K562 (cell line): ENCODE results near the gene RAB26. TPM values are rescaled to one million over a fixed set of nuclear protein-coding genes. Genes with fewer than 3 reads are reported as not detected.

Experiments
- ATF7 ChIP-seq: fragments of 450-650 bp; IDR thresholded peaks from 2 replicates; pipeline ENCODE4 v1.7.1; 2014; ENCODE audit warnings: mild to moderate bottlenecking, moderate library complexity
- CBFA2T3 ChIP-seq: fragments of 450-650 bp; IDR thresholded peaks from 2 replicates; pipeline ENCODE4 v1.6.1; 2017
- CBX5 ChIP-seq: IDR thresholded peaks from 2 replicates; pipeline ENCODE4 v1.6.1; 2014; ENCODE audit warnings: low read depth, borderline replicate concordance
- GATA2 ChIP-seq: sonication (generic); formaldehyde crosslinking; IDR thresholded peaks from 2 replicates; pipeline ENCODE4 v1.4.0; 2020; ENCODE audit warnings: mild to moderate bottlenecking, missing genetic modification reagents
- GATAD2A ChIP-seq: fragments of 450-650 bp; IDR thresholded peaks from 2 replicates; pipeline ENCODE4 v1.6.1; 2017
- KHSRP ChIP-seq: fragments of 450-650 bp; IDR thresholded peaks from 2 replicates; pipeline ENCODE4 v1.6.1; 2017
- MYNN ChIP-seq, 2 experiments: sonication (generic); formaldehyde crosslinking in 1 of 2; IDR thresholded peaks; 2 replicates each; pipeline versions ENCODE4 v1.5.0 to v1.6.1; 2016 to 2020; ENCODE audit warnings: antibody characterized with exemption in 1 of 2, missing genetic modification reagents in 1 of 2
- NR1H2 ChIP-seq: sonication (generic); formaldehyde crosslinking; IDR thresholded peaks from 2 replicates; pipeline ENCODE4 v1.4.0; 2020; ENCODE audit warnings: mild to moderate bottlenecking, missing genetic modification reagents
- PHTF2 ChIP-seq: fragments of 250-450 bp; sonication (Bioruptor Pico); IDR thresholded peaks from 2 replicates; pipeline ENCODE4 v1.5.0; 2021; ENCODE audit warnings: mild to moderate bottlenecking
- POLR2G ChIP-seq: fragments of 200-400 bp; formaldehyde crosslinking; IDR thresholded peaks from 2 replicates; pipeline ENCODE4 v1.6.1; 2017; ENCODE audit warnings: low read depth, mild to moderate bottlenecking, antibody characterized with exemption, low read length, moderate library complexity
- ZBTB11 ChIP-seq, 3 experiments: fragments of 200-800 bp in 1 of 3; fragments of 250-450 bp in 1 of 3; fragments of 450-650 bp in 1 of 3; sonication (Bioruptor Pico) in 1 of 3; sonication (Bioruptor generic) in 1 of 3; formaldehyde crosslinking in 1 of 3; IDR thresholded peaks; 2 replicates each; pipeline versions ENCODE4 v1.6.1 to v1.8.0; 2016 to 2022; ENCODE audit warnings: mild to moderate bottlenecking in 2 of 3, missing genetic modification characterization in 2 of 3, missing compliant biosample characterization in 1 of 3, moderate library complexity in 1 of 3
- ZNF511 ChIP-seq: sonication (generic); formaldehyde crosslinking; IDR thresholded peaks from 2 replicates; pipeline ENCODE4 v1.8.0; 2022; ENCODE audit warnings: mild to moderate bottlenecking, missing genetic modification reagents
- polyA plus RNA-seq, 8 experiments: library from polyadenylated mRNA; depleted of rRNA in 4 of 8; stranded (reverse) in 5 of 8; unstranded in 3 of 8; fragments of >200 nt; fragmentation: Nextera tagmentation in 2 of 8; fragmentation: Illumina TruSeq in 1 of 8; extraction: Ambion mirVana in 2 of 8; extraction: Trizol in 1 of 8; gene quantifications; 2 replicates each; pipeline versions ENCODE4 v1.2.1 to v1.2.3, GENCODE V29; 2011 to 2014; ENCODE audit warnings: inconsistent platforms in 1 of 8, missing spikeins in 1 of 8
- total RNA-seq, 7 experiments: library from RNA; depleted of rRNA in 6 of 7; stranded (reverse); fragments of >200 nt in 6 of 7; fragmentation: Illumina TruSeq in 2 of 7; extraction: Trizol in 2 of 7; gene quantifications; 2 replicates each; pipeline versions ENCODE4 v1.2.1 to v1.2.3, GENCODE V29; 2011 to 2021; ENCODE audit warnings: low replicate concordance in 1 of 7
- TF ChIP-seq, protein P1 (sequence below), 2 experiments: fragments of 450-650 bp in 1 of 2; sonication (generic) in 1 of 2; formaldehyde crosslinking in 1 of 2; IDR thresholded peaks in 1 of 2; conservative IDR thresholded peaks in 1 of 2; 2 replicates each; pipeline versions ENCODE4 v1.6.1 to v1.8.1; 2016 to 2023; ENCODE audit warnings: mild to moderate bottlenecking in 2 of 2, moderate library complexity in 2 of 2, inconsistent platforms in 1 of 2, missing genetic modification reagents in 1 of 2

The RAB26 gene
- total and polyA plus RNA-seq, 9 of the 15 experiments (the other 6 are each of a cell fraction or from before 2014, with no cell fraction given): 0.25 to 6.1 (median 2.1) TPM

GRCh38 chr16:2142942-2143877 is 5.2 kb upstream of the RAB26 start (continued):
- TF ChIP-seq ZNF511 (CRISPR knock-in tag) (peak; percentile 24; the same call in 1 of the 2 replicates), MYNN (IDR thresholded peaks at IDR 0.05) (no peak), MYNN (CRISPR knock-in tag; IDR thresholded peaks at IDR 0.05) (no peak), GATAD2A (no peak), ZBTB11 (CRISPR knock-in tag; IDR thresholded peaks at IDR 0.05) (no peak), ATF7 (no peak), CBX5 (no peak), PHTF2 (CRISPR knock-in tag) (no peak), CBFA2T3 (peak; percentile 68), GATA2 (CRISPR knock-in tag) (no peak), POLR2G (no peak), NR1H2 (CRISPR knock-in tag) (no peak), KHSRP (no peak)
- TF ChIP-seq, protein P1, sequence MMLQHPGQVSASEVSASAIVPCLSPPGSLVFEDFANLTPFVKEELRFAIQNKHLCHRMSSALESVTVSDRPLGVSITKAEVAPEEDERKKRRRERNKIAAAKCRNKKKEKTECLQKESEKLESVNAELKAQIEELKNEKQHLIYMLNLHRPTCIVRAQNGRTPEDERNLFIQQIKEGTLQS (IDR thresholded peaks at IDR 0.05): peak; percentile 79
- TF ChIP-seq, protein P1 (CRISPR knock-in tag; conservative IDR thresholded peaks at IDR 0.05): no peak
